Activated CD4-positive, alpha-beta T cell treated with anti-CD3 and anti-CD28 coated beads, Interleukin-2, amount 10 ng/mL, durations not matched to agents 24 days and 14 days (primary cell): ENCODE measurements around the gene UTP3. TPM values are rescaled to one million over a fixed set of nuclear protein-coding genes. Genes with fewer than 3 reads are reported as not detected.
"Not testable (repeated sequence)": the region's sequence is repeated elsewhere in the genome, so short reads cannot be mapped to it uniquely, and the experiment has no call there.

Source experiments
- DNase-seq: peaks from one replicate; pipeline ENCODE4 v3.0.0; 2022
- H3K27ac Mint-ChIP-seq: one replicate; pipeline ENCODE4 v1.8.0; 2022; ENCODE audit warnings: mild to moderate bottlenecking, mixed read lengths
- H3K27me3 Mint-ChIP-seq: one replicate; pipeline ENCODE4 v1.8.0; 2022; ENCODE audit warnings: mixed read lengths
- H3K36me3 Mint-ChIP-seq: one replicate; pipeline ENCODE4 v1.8.0; 2022; ENCODE audit warnings: low read depth, mild to moderate bottlenecking, mixed read lengths
- H3K4me1 Mint-ChIP-seq: one replicate; pipeline ENCODE4 v1.8.0; 2021; ENCODE audit warnings: mixed read lengths
- H3K4me3 Mint-ChIP-seq: one replicate; pipeline ENCODE4 v1.8.0; 2022; ENCODE audit warnings: mild to moderate bottlenecking, moderate library complexity, mixed read lengths
- H3K9me3 Mint-ChIP-seq: one replicate; pipeline ENCODE4 v1.8.0; 2021; ENCODE audit warnings: mixed read lengths
- intact Hi-C: fragments of 100-400 bp; cut with micrococcal nuclease; formaldehyde crosslinking; loops from one replicate; pipeline ENCODE4 v1.15.1; 2023
- total RNA-seq: library from RNA; stranded (reverse); gene quantifications from 2 replicates; pipeline ENCODE4 v1.2.3, GENCODE V29; 2022

UTP3 gene
- total RNA-seq, 1 donor from 2014 or later = 45.9 TPM

- DNase-seq = no peak
- peaks cover 6% of the 10 kb centered on the region for H3K4me1 Mint-ChIP-seq
- intact Hi-C loops = no loop called here
- no peaks in the 10 kb centered on the region for H3K9me3 Mint-ChIP-seq
- H3K4me3 Mint-ChIP-seq = no peak overlapping the region
- H3K27me3 Mint-ChIP-seq = peaks cover 29% of the 10 kb centered on the region
- no peak overlapping the region for H3K27ac Mint-ChIP-seq
- no peaks in the 10 kb centered on the region for H3K36me3 Mint-ChIP-seq
Measured at GRCh38 chr4:70671091-70671490, 17.2 kb upstream of the UTP3 start.

- H3K9me3 Mint-ChIP-seq = no peaks in the 10 kb centered on the region
- no peak overlapping the region for H3K27ac Mint-ChIP-seq
- no peak for DNase-seq
- peaks cover 27% of the 10 kb centered on the region for H3K27me3 Mint-ChIP-seq
- peaks cover 20% of the 10 kb centered on the region for H3K4me1 Mint-ChIP-seq
- H3K4me3 Mint-ChIP-seq = no peak overlapping the region
- H3K36me3 Mint-ChIP-seq = no peaks in the 10 kb centered on the region
- intact Hi-C loops = no loop called here
Measured at GRCh38 chr4:70674191-70674590, 14.1 kb upstream of the UTP3 start.

GRCh38 chr4:70674731-70675130 lies 13.6 kb upstream of the UTP3 start:
- no peaks in the 10 kb centered on the region for H3K9me3 Mint-ChIP-seq
- intact Hi-C loops = no loop called here
- H3K4me3 Mint-ChIP-seq = no peak overlapping the region
- H3K27ac Mint-ChIP-seq = no peak overlapping the region
- peaks cover 24% of the 10 kb centered on the region for H3K4me1 Mint-ChIP-seq
- H3K27me3 Mint-ChIP-seq = peaks cover 27% of the 10 kb centered on the region
- H3K36me3 Mint-ChIP-seq = no peaks in the 10 kb centered on the region
- no peak for DNase-seq

GRCh38 chr4:70676554-70677090 lies 11.7 kb upstream of the UTP3 start:
- Mint-ChIP-seq H3K4me3 (no peak overlapping the region), H3K27me3 (peaks cover 18% of the 10 kb centered on the region), H3K36me3 (no peaks in the 10 kb centered on the region), H3K4me1 (peaks cover 24% of the 10 kb centered on the region), H3K9me3 (no peaks in the 10 kb centered on the region), H3K27ac (no peak overlapping the region)
- intact Hi-C loops = no loop called here
- no peak for DNase-seq

- intact Hi-C loops = no loop called here
- peak overlapping the region; percentile 3 for H3K27ac Mint-ChIP-seq
- peak overlapping the region; percentile 34 for H3K4me3 Mint-ChIP-seq
- peaks cover 24% of the 10 kb centered on the region for H3K4me1 Mint-ChIP-seq
- no peaks in the 10 kb centered on the region for H3K9me3 Mint-ChIP-seq
- H3K36me3 Mint-ChIP-seq = no peaks in the 10 kb centered on the region
- DNase-seq = no peak
- peaks cover 16% of the 10 kb centered on the region for H3K27me3 Mint-ChIP-seq
Measured at GRCh38 chr4:70678383-70678999, 9.8 kb upstream of the UTP3 start.

- intact Hi-C loops = loop anchor here (10.0 kb wide), 1 partner anchor 504 kb away; no protein-coding TSS in a partner anchor
- H3K36me3 Mint-ChIP-seq = no peaks in the 10 kb centered on the region
- no peak overlapping the region for H3K27ac Mint-ChIP-seq
- H3K4me3 Mint-ChIP-seq = no peak overlapping the region
- DNase-seq = no peak
- H3K27me3 Mint-ChIP-seq = peaks cover 3% of the 10 kb centered on the region
- H3K9me3 Mint-ChIP-seq = no peaks in the 10 kb centered on the region
- H3K4me1 Mint-ChIP-seq = peaks cover 20% of the 10 kb centered on the region
Measured at GRCh38 chr4:70680934-70681333, 7.4 kb upstream of the UTP3 start.

GRCh38 chr4:70681704-70682103 lies 6.6 kb upstream of the UTP3 start:
- Mint-ChIP-seq H3K36me3 (no peaks in the 10 kb centered on the region), H3K4me1 (peaks cover 17% of the 10 kb centered on the region), H3K9me3 (no peaks in the 10 kb centered on the region), H3K27ac (no peak overlapping the region), H3K27me3 (peaks cover 1% of the 10 kb centered on the region), H3K4me3 (no peak overlapping the region)
- no peak for DNase-seq
- intact Hi-C loops = loop anchor here (10.0 kb wide), 1 partner anchor 503 kb away; no protein-coding TSS in a partner anchor

- intact Hi-C loops = loop anchor here (10.0 kb wide), 1 partner anchor 503 kb away; no protein-coding TSS in a partner anchor
- H3K27ac Mint-ChIP-seq, DNase-seq, H3K9me3 Mint-ChIP-seq, H3K27me3 Mint-ChIP-seq, H3K4me3 Mint-ChIP-seq, H3K36me3 Mint-ChIP-seq: not testable (repeated sequence)
- peaks cover 13% of the 10 kb centered on the region for H3K4me1 Mint-ChIP-seq
Measured at GRCh38 chr4:70682142-70682541, 6.2 kb upstream of the UTP3 start.

GRCh38 chr4:70687392-70687791 lies 940 bp upstream of the UTP3 start:
- H3K36me3 Mint-ChIP-seq = peaks cover 31% of the 10 kb centered on the region
- peaks cover 1% of the 10 kb centered on the region for H3K27me3 Mint-ChIP-seq
- DNase-seq = peak; percentile 66

GRCh38 chr4:70688795-70689231 lies 481 bp downstream of the UTP3 start:
- H3K27me3 Mint-ChIP-seq = peaks cover 1% of the 10 kb centered on the region
- H3K27ac Mint-ChIP-seq = peak overlapping the region; percentile 96
- intact Hi-C loops = loop anchor here (1.0 to 10.0 kb wide), 11 partner anchors 16 to 496 kb away; partner anchors contain the start of genes DCK, GRSF1 and MOB1B
- DNase-seq = peak; percentile 73
- peak overlapping the region; percentile 99 for H3K4me3 Mint-ChIP-seq
- H3K36me3 Mint-ChIP-seq = peaks cover 33% of the 10 kb centered on the region
- H3K9me3 Mint-ChIP-seq = no peaks in the 10 kb centered on the region
- H3K4me1 Mint-ChIP-seq = peaks cover 28% of the 10 kb centered on the region

More at GRCh38 chr4:70687392-70687791, 940 bp upstream of the UTP3 start:
- peaks cover 28% of the 10 kb centered on the region for H3K4me1 Mint-ChIP-seq
- intact Hi-C loops = loop anchor here (5.0 to 10.0 kb wide), 2 partner anchors 35 to 497 kb away; no protein-coding TSS in a partner anchor
- H3K9me3 Mint-ChIP-seq = no peaks in the 10 kb centered on the region
- peak overlapping the region; percentile 96 for H3K27ac Mint-ChIP-seq
- H3K4me3 Mint-ChIP-seq = peak overlapping the region; percentile 99

- Mint-ChIP-seq H3K27ac (no peak overlapping the region), H3K4me3 (peak overlapping the region; percentile 55), H3K36me3 (peaks cover 33% of the 10 kb centered on the region), H3K27me3 (no peaks in the 10 kb centered on the region), H3K4me1 (peaks cover 28% of the 10 kb centered on the region), H3K9me3 (no peaks in the 10 kb centered on the region)
- intact Hi-C loops = no loop called here
- no peak for DNase-seq
Measured at GRCh38 chr4:70691661-70692060, 3.3 kb downstream of the UTP3 start.

GRCh38 chr4:70694633-70695032 lies 6.3 kb downstream of the UTP3 start:
- peaks cover 19% of the 10 kb centered on the region for H3K4me1 Mint-ChIP-seq
- H3K4me3 Mint-ChIP-seq, H3K9me3 Mint-ChIP-seq, intact Hi-C loops, DNase-seq, H3K27me3 Mint-ChIP-seq, H3K27ac Mint-ChIP-seq: not testable (repeated sequence)
- H3K36me3 Mint-ChIP-seq = peaks cover 20% of the 10 kb centered on the region

GRCh38 chr4:70698435-70698834 lies 10.1 kb downstream of the UTP3 start:
- H3K4me3 Mint-ChIP-seq, H3K27me3 Mint-ChIP-seq, intact Hi-C loops, H3K27ac Mint-ChIP-seq, H3K4me1 Mint-ChIP-seq, H3K36me3 Mint-ChIP-seq, H3K9me3 Mint-ChIP-seq, DNase-seq: not testable (repeated sequence)

GRCh38 chr4:70700712-70701111 lies 12.4 kb downstream of the UTP3 start:
- Mint-ChIP-seq H3K4me3 (no peak overlapping the region), H3K27ac (no peak overlapping the region), H3K27me3 (no peaks in the 10 kb centered on the region), H3K9me3 (no peaks in the 10 kb centered on the region), H3K36me3 (no peaks in the 10 kb centered on the region), H3K4me1 (peaks cover 14% of the 10 kb centered on the region)
- DNase-seq = no peak
- intact Hi-C loops = loop anchor here (10.0 kb wide), 1 partner anchor 224 kb away; no protein-coding TSS in a partner anchor
